ENCODE results near the gene MEGF11. TPM values are rescaled to one million over a fixed set of nuclear protein-coding genes. Genes with fewer than 3 reads are reported as not detected.

The MEGF11 gene
- total RNA-seq, 1 experiment from 2014 or later: 2.3 TPM

DNA sequence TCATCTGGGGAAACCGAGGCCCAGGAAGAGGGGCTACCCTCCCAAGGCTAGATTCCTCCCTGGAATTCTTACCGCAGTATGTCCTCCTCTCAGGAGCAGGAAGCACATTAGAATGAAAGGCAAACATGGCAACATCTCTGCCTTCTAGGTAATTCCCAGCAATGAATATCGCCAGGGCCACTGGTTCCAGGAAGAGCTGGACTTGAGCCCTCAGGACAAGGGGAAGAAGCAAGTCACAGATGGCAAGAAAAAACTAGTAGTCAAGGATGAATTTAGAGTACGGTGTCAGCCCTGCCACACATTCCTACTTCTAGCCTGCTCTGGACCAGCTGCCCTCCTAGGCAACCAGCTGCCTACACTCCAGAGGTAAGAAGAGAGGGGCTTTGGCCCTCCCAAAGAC is 42.9 kb downstream of the MEGF11 start:
- H3K27ac ChIP-seq (ENCODE audit: low read depth, low read length): no peak overlapping the region
- H3K9me2 ChIP-seq (ENCODE audit: insufficient read depth): no peaks in the 10 kb centered on the region
- no peak overlapping the region for H3K9ac ChIP-seq (ENCODE audit: low read length)
- DNase-seq (ENCODE audit: low read depth, low spot score): no peak
- H3K4me3 ChIP-seq (replicated peaks in 1 of 2; ENCODE audit: low read depth in 1 of 2, low read length in 2 of 2): no peak overlapping the region
- no peak overlapping the region for H2AFZ ChIP-seq (ENCODE audit: low read depth, low read length, poor library complexity, severe bottlenecking)
- ChIA-PET CTCF (no interaction called here), POLR2A (no interaction called here), RAD21 (ENCODE audit: low non-redundant PET in 1 of 2, low total read pairs in 2 of 2, uncharacterized antibody in 2 of 2, unreplicated experiment in 2 of 2) (no interaction called here)
- no peaks in the 10 kb centered on the region for H3K79me2 ChIP-seq (ENCODE audit: insufficient read depth, low read length)
- no peaks in the 10 kb centered on the region for H3K9me3 ChIP-seq (ENCODE audit: control insufficient read depth in 1 of 2, insufficient read depth in 1 of 2, low read depth in 1 of 2, low read length in 2 of 2)
- no peaks in the 10 kb centered on the region for H3K27me3 ChIP-seq (ENCODE audit: insufficient read depth, low read length)
- H3K4me1 ChIP-seq (ENCODE audit: control insufficient read depth in 1 of 2, insufficient read depth in 2 of 2, low read length in 2 of 2): no peaks in the 10 kb centered on the region
- no peak for ATAC-seq
- intact Hi-C loops (cut with micrococcal nuclease): no loop called here
- no peaks in the 10 kb centered on the region for H4K20me1 ChIP-seq (ENCODE audit: insufficient read depth)
- BruUV-seq (replicated peaks): no TSS peak
- H3K36me3 ChIP-seq (ENCODE audit: control insufficient read depth in 1 of 2, insufficient read depth in 2 of 2, low read length in 2 of 2): no peaks in the 10 kb centered on the region
- H3K4me2 ChIP-seq (ENCODE audit: low read length): no peak overlapping the region
- no peak for TF ChIP-seq POLR2AphosphoS5 (IDR thresholded peaks at IDR 0.05; ENCODE audit: low read depth, low read length)
- 0 out of 2 replicates have a peak, but pooled peaks have one; percentile 7 for TF ChIP-seq ZFX (IDR thresholded peaks at IDR 0.05)

DNA sequence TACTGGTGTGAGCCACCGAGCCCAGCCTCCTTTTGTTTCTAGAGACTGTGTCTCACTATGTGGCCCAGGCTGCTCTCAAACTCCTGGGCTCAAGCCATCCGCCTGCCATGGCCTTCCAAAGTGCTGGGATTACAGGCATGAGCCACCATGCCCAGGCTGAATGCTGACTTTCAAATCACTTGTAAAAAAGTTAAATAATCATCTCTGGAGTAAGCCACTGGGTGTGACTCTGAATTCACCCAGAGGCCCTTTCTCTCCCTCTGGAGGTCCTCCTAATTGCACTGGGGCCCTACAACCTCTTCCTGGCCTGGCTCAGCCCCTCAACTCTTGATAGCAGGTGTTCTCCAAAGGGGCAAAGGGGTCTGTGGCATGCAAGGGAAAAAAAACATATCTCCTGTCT is 54.8 kb downstream of the MEGF11 start:
- ATAC-seq (no peak), DNase-seq (ENCODE audit: low read depth, low spot score) (no peak)
- ChIA-PET POLR2A (no interaction called here), CTCF (no interaction called here), RAD21 (ENCODE audit: low non-redundant PET in 1 of 2, low total read pairs in 2 of 2, uncharacterized antibody in 2 of 2, unreplicated experiment in 2 of 2) (no interaction called here)
- Histone ChIP-seq H3K36me3 (ENCODE audit: control insufficient read depth in 1 of 2, insufficient read depth in 2 of 2, low read length in 2 of 2) (no peaks in the 10 kb centered on the region), H3K9me2 (ENCODE audit: insufficient read depth) (no peaks in the 10 kb centered on the region), H3K79me2 (ENCODE audit: insufficient read depth, low read length) (no peaks in the 10 kb centered on the region), H3K4me3 (replicated peaks in 1 of 2; ENCODE audit: low read depth in 1 of 2, low read length in 2 of 2) (no peak overlapping the region), H4K20me1 (ENCODE audit: insufficient read depth) (no peaks in the 10 kb centered on the region), H3K9ac (ENCODE audit: low read length) (no peak overlapping the region), H3K4me1 (ENCODE audit: control insufficient read depth in 1 of 2, insufficient read depth in 2 of 2, low read length in 2 of 2) (peaks cover 4 to 12% of the 10 kb centered on the region in 2 experiments; a peak in 3 of 4 replicates), H3K27ac (ENCODE audit: low read depth, low read length) (no peak overlapping the region), H3K4me2 (ENCODE audit: low read length) (no peak overlapping the region), H3K27me3 (ENCODE audit: insufficient read depth, low read length) (no peaks in the 10 kb centered on the region), H2AFZ (ENCODE audit: low read depth, low read length, poor library complexity, severe bottlenecking) (no peak overlapping the region), H3K9me3 (ENCODE audit: control insufficient read depth in 1 of 2, insufficient read depth in 1 of 2, low read depth in 1 of 2, low read length in 2 of 2) (no peaks in the 10 kb centered on the region)
- intact Hi-C loops (cut with micrococcal nuclease): no loop called here
- no peak for TF ChIP-seq ZNF274 (IDR thresholded peaks at IDR 0.05; ENCODE audit: low read depth, low read length)
- no peak for TF ChIP-seq POLR2AphosphoS5 (IDR thresholded peaks at IDR 0.05; ENCODE audit: low read depth, low read length)
- no peak for TF ChIP-seq EZH2 (IDR thresholded peaks at IDR 0.05)
- no peak for TF ChIP-seq EGR1 (IDR thresholded peaks at IDR 0.05; ENCODE audit: low read depth)
- no peak for TF ChIP-seq SRF (IDR thresholded peaks at IDR 0.05; ENCODE audit: low read depth)
- TF ChIP-seq, protein P1, sequence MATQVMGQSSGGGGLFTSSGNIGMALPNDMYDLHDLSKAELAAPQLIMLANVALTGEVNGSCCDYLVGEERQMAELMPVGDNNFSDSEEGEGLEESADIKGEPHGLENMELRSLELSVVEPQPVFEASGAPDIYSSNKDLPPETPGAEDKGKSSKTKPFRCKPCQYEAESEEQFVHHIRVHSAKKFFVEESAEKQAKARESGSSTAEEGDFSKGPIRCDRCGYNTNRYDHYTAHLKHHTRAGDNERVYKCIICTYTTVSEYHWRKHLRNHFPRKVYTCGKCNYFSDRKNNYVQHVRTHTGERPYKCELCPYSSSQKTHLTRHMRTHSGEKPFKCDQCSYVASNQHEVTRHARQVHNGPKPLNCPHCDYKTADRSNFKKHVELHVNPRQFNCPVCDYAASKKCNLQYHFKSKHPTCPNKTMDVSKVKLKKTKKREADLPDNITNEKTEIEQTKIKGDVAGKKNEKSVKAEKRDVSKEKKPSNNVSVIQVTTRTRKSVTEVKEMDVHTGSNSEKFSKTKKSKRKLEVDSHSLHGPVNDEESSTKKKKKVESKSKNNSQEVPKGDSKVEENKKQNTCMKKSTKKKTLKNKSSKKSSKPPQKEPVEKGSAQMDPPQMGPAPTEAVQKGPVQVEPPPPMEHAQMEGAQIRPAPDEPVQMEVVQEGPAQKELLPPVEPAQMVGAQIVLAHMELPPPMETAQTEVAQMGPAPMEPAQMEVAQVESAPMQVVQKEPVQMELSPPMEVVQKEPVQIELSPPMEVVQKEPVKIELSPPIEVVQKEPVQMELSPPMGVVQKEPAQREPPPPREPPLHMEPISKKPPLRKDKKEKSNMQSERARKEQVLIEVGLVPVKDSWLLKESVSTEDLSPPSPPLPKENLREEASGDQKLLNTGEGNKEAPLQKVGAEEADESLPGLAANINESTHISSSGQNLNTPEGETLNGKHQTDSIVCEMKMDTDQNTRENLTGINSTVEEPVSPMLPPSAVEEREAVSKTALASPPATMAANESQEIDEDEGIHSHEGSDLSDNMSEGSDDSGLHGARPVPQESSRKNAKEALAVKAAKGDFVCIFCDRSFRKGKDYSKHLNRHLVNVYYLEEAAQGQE (IDR thresholded peaks at IDR 0.05; ENCODE audit: low read depth): no peak
- no peak for TF ChIP-seq TCF7L2 (IDR thresholded peaks at IDR 0.05; ENCODE audit: borderline replicate concordance, extremely low read depth, insufficient read depth, insufficient read length)
- TF ChIP-seq, protein P2, sequence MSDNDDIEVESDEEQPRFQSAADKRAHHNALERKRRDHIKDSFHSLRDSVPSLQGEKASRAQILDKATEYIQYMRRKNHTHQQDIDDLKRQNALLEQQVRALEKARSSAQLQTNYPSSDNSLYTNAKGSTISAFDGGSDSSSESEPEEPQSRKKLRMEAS (IDR thresholded peaks at IDR 0.05): no peak
- no peak for TF ChIP-seq SIN3A (IDR thresholded peaks at IDR 0.05; ENCODE audit: low read depth)
- no peak for TF ChIP-seq EZH2phosphoT487 (IDR thresholded peaks at IDR 0.05; ENCODE audit: borderline replicate concordance)
- TF ChIP-seq ZFX (IDR thresholded peaks at IDR 0.05): no peak
- no TSS peak for BruUV-seq (replicated peaks)
